GM21367 (cell line): ENCODE data around the gene CDKN2B-AS1.

Experiments used
- ATAC-seq: cut with Tn5 transposase; IDR thresholded peaks from one replicate; pipeline ENCODE4 v1.9.1; 2021; ENCODE audit not compliant: unreplicated experiment

The CDKN2B-AS1 gene

DNA sequence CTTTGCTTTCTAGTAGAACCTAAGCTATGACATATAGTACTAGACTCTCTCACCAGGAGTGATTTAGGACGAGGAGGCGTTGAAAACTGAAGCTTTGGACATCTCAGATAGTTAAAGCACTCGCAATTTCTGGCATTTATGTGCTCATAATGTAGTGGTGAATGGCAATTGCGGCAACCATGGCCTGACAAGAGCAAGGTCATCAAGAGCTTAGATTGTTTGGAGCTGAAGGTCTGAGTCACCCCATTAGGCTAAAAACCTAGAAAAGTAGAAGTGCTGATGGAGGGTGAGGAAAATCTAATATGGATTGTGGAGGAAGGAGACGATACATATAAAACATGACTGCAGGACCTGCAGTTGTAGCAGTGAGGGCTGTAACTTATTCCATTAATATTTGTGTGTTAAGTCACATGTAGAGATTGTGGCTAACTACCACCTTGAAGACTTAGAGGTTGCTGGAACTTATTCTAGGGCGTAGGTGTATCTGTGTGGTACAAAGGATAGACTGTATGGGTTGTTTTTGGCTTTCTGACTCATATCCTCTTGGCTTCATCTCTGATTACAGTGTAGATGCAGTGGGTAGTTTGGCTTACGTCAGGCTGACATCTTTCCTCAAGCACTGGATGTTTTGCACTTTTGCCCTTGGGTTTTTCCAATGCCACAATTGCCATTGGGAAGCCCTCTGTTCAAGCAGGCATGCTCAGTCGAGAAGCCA, 153.4 kb downstream of the CDKN2B-AS1 start:
- ATAC-seq, result no peak

- ATAC-seq, result no peak
Measured at GRCh38 chr9:22148528-22148875, 153.9 kb downstream of the CDKN2B-AS1 start.

- ATAC-seq, result no peak
Measured at GRCh38 chr9:22148876-22149637, 154.5 kb downstream of the CDKN2B-AS1 start.

- no peak for ATAC-seq
Measured at GRCh38 chr9:22154064-22154463, 159.5 kb downstream of the CDKN2B-AS1 start.

DNA sequence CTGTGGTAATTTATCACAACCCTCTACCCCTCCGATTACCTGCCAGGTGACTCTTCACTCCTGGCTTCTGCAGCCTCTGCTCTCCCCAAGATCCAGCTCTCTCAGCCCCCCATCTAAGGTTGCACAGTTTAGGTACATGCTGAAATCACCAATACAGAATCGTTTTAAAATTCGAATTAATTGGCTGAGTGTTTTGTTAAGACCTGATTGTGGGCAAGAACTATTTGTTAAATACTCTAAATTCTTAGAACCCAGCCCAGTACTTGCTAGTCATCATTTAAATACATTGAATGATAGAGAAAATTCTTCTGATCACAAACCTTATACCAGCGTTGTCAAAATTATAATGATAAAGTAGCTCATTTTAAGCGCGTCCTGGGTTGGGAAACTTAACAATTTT, 162.0 kb downstream of the CDKN2B-AS1 start:
- ATAC-seq, result no peak

DNA sequence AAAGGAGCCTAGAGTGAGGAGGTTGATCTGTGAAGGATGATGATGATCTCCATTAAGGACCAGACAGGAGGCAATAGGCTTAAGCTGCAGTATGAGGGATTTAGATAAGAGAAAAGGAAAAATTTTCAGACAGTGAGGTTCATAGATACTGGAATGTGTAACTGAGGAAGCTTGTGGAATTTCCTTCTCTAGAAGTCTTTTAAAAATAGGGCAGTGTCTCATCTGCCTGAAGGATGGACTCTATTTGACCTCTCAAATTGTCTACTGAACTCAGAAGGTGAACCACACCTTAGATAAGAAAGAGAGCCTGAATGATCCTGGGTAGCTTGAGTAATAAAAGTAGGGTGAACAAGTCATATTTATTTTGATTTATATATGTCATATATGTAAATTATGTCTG, 162.7 kb downstream of the CDKN2B-AS1 start:
- no peak for ATAC-seq

DNA sequence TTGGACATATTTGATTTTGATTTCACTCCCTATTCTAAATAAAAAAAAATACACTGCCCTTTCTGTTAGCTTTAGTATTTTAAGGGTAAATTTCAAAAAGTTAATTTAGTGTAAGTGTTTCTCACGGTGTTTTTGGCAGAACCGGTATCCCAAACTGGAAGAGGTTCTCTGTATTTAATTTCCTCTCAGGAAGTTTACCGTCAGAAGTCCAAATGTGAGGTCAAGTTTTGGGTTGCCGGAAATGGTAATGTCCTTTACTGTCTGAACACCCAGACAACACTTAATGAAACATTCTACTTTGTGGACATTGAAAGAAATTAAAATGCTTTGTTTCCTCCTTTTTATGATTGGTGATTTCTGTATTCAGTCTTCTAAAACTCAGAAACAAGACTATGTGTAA, 163.2 kb downstream of the CDKN2B-AS1 start:
- ATAC-seq, result no peak

DNA sequence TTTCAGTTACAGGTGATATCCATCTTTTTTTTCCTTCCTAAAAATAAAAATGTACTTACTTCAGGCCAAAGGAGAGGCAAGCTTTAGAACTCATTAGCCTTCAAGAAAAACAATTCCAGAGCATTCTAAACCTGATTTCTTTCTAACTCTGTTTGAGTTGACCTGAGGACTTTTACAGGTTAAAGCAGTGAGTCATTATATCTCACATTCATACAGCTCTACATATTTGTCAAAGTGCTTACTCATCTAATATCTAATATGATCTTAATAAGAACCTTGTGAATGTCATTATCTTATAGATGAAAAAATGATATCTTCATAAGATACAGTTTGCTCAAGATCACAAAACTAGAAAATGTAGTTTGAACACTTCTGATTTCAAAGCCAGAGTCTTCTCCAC, 163.7 kb downstream of the CDKN2B-AS1 start:
- no peak for ATAC-seq

GRCh38 chr9:22158927-22159346, 164.3 kb downstream of the CDKN2B-AS1 start:
- no peak for ATAC-seq

GRCh38 chr9:22159586-22159985, 165.0 kb downstream of the CDKN2B-AS1 start:
- no peak for ATAC-seq

DNA sequence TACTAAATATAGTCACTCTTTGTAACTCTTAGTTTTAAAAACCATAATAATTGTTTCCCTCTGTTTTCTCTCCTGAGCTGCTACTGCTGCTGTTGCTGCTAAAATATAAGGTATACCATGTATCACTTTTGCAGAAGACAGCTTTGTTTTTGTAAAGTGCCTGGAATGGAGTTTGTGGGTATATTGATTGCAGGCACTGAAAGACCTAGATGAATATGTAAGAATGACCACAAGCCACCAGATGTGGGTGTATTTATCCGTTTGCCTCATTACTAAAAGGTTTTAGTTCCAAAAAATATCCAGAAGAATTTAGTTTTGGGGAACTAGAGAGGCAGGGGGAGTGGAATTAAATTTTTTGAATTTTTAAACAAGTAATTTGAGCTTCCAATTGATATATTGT, 165.6 kb downstream of the CDKN2B-AS1 start:
- no peak for ATAC-seq

GRCh38 chr9:22165144-22165543, 170.6 kb downstream of the CDKN2B-AS1 start:
- ATAC-seq, result no peak

DNA sequence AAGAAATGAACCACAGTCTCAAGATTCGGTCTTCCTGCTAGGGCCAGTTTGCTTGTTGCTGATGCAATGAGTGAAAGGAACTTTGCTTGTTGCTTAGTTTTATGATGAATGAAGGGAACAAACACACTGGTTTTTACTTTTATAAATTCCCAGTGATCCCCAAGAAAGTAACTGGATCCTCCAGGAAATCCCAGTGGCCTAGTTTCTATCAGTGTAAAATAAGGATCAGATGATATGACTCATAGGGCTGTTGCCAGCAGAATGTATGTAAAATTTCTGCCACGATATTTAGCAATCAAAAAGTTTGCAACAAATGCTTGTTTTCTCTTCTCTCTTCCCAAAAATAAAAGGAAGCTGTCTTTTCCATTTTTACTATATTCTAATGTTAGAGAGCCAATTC, 174.7 kb downstream of the CDKN2B-AS1 start:
- no peak for ATAC-seq

- no peak for ATAC-seq
Measured at GRCh38 chr9:22169727-22170503, 175.3 kb downstream of the CDKN2B-AS1 start.
